Measurements from ENCODE around the gene MAD2L1BP. TPM values are rescaled to one million over a fixed set of nuclear protein-coding genes. Genes with fewer than 3 reads are reported as not detected.

Gene MAD2L1BP
- total and polyA plus RNA-seq, 7 donors = 17.0 to 43.1 (median 30.5) TPM

DNA sequence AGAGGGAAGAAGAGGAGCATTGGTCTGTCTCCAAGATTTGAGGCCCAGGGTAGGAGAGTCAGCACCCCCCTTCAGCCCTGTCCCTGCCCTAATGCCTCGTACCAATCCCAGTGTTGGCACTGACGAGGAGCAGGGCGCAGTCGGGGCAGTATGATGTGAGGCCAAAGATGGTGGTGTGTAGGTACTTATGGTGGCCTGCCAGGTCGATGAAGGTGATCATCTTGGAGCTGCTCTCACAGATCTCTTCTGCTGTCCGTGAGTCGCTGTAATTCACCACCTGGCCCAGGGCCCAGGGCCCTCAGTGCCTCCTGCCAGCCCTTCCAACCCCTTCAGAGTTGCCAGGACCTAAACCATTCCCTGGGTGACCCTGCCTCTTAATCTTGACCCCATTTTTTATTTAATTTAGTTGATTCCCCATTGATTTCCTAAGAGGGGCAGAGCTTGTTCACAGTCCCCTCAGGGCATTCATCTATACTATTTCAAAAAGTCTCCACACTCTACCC, 10.8 kb upstream of the MAD2L1BP start:
- no peak overlapping the region for H3K4me3 ChIP-seq
- H3K27ac ChIP-seq = no peak overlapping the region
- no peaks in the 10 kb centered on the region for H3K9me3 ChIP-seq
- no peak for ATAC-seq
- H3K36me3 ChIP-seq (ENCODE audit: insufficient read depth in 1 of 2, low read depth in 1 of 2) = peaks cover 21 to 70% of the 10 kb centered on the region in 2 donors
- 49 to 69% (median 56%) methylated on average over 5 to 7 of the region's 7 CpGs for WGBS, 3 donors
- no peaks in the 10 kb centered on the region for H3K27me3 ChIP-seq (ENCODE audit: insufficient read depth in 3 of 3, low read length in 2 of 3)
- no peak for TF ChIP-seq CTCF (IDR thresholded peaks at IDR 0.05)
- peak in 1 of 2 donors; percentile 31 for DNase-seq
- intact Hi-C loops (cut with DNase I) = loop anchor here in 1 of 2 donors (5.0 kb wide), 1 partner anchor 48 kb away; the partner anchor contains the start of genes POLH and XPO5
- H3K4me1 ChIP-seq = peaks cover 18% of the 10 kb centered on the region

GRCh38 chr6:43625393-43625992, 10.1 kb upstream of the MAD2L1BP start:
- 93 to 98% (median 93%) methylated on average over 16 of the region's 16 CpGs for WGBS, 3 donors
- peak in 1 of 2 donors; percentile 51 for DNase-seq
- peaks cover 18 to 64% of the 10 kb centered on the region in 2 donors for H3K36me3 ChIP-seq (ENCODE audit: insufficient read depth in 1 of 2, low read depth in 1 of 2)
- TF ChIP-seq CTCF (IDR thresholded peaks at IDR 0.05) = no peak
- no peaks in the 10 kb centered on the region for H3K9me3 ChIP-seq
- no peaks in the 10 kb centered on the region for H3K27me3 ChIP-seq (ENCODE audit: insufficient read depth in 3 of 3, low read length in 2 of 3)
- H3K4me1 ChIP-seq = peaks cover 23% of the 10 kb centered on the region
- no peak overlapping the region for H3K27ac ChIP-seq
- ATAC-seq = no peak
- no peak overlapping the region for H3K4me3 ChIP-seq
- intact Hi-C loops (cut with DNase I) = loop anchor here in 1 of 2 donors (5.0 kb wide), 1 partner anchor 48 kb away; the partner anchor contains the start of genes POLH and XPO5

- Histone ChIP-seq H3K27ac (peak overlapping the region; percentile 95), H3K9me3 (no peaks in the 10 kb centered on the region), H3K4me1 (peaks cover 26% of the 10 kb centered on the region), H3K4me3 (peak overlapping the region; percentile 89), H3K36me3 (ENCODE audit: insufficient read depth in 1 of 2, low read depth in 1 of 2) (peaks cover 3 to 46% of the 10 kb centered on the region in 2 donors), H3K27me3 (ENCODE audit: insufficient read depth in 3 of 3, low read length in 2 of 3) (no peaks in the 10 kb centered on the region)
- intact Hi-C loops (cut with DNase I) = loop anchor here in 1 of 2 donors (5.0 kb wide), 1 partner anchor 50 kb away; the partner anchor contains the start of genes POLH and XPO5
- ATAC-seq (peak in 3 of 4 donors; percentile 17 to 26 (median 26)), DNase-seq (peak; percentile 69 to 71)
- no peak for TF ChIP-seq CTCF (IDR thresholded peaks at IDR 0.05)
- WGBS, 3 donors = 51 to 62% (median 62%) methylated on average over 5 of the region's 5 CpGs
Observed at GRCh38 chr6:43627008-43627825, 8.4 kb upstream of the MAD2L1BP start.

GRCh38 chr6:43628393-43629103, 7.1 kb upstream of the MAD2L1BP start:
- no peaks in the 10 kb centered on the region for H3K9me3 ChIP-seq
- H3K27ac ChIP-seq = peak overlapping the region; percentile 95
- peaks cover 26% of the 10 kb centered on the region for H3K4me1 ChIP-seq
- H3K4me3 ChIP-seq = peak overlapping the region; percentile 89
- DNase-seq = peak in 1 of 2 donors; percentile 70
- peak in 2 of 4 donors; percentile 10 to 19 for ATAC-seq
- WGBS, 3 donors = 1 to 2% (median 2%) methylated on average over 25 of the region's 25 CpGs
- H3K36me3 ChIP-seq (ENCODE audit: insufficient read depth in 1 of 2, low read depth in 1 of 2) = peaks cover 3 to 33% of the 10 kb centered on the region in 2 donors
- intact Hi-C loops (cut with DNase I) = loop anchor here in 1 of 2 donors (5.0 kb wide), 1 partner anchor 51 kb away; the partner anchor contains the start of genes POLH and XPO5
- H3K27me3 ChIP-seq (ENCODE audit: insufficient read depth in 3 of 3, low read length in 2 of 3) = no peaks in the 10 kb centered on the region
- TF ChIP-seq CTCF (IDR thresholded peaks at IDR 0.05) = no peak
